ENCODE measurements around the gene TRPM3. TPM values are rescaled to one million over a fixed set of nuclear protein-coding genes. Genes with fewer than 3 reads are reported as not detected.

TRPM3 gene
- total RNA-seq, 1 experiment from 2014 or later: not detected

DNA sequence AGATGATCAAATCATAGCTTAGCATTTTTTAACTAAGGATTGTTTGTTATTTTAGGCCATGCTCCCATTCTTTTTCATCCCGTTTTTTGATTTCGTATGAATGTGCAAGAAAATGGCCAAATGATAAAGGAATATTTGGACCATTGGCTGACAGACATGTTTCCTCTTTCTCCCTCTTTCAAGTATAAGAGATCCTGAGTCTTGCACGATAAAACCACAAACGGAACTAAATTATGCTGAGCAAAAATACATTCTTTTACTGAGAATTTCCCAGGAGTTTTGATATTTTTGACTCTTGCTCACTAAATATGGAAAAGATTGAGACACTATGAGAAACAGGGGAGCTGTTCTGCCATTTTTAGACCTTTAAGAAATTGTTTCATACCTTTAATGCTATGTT lies 616.6 kb downstream of the TRPM3 start:
- no peak overlapping the region for H3K4me3 ChIP-seq (ENCODE audit: low read depth, low read length)
- Mint-ChIP-seq H3K27me3 (ENCODE audit: insufficient read depth, unreplicated experiment) (no peaks in the 10 kb centered on the region), H3K27ac (ENCODE audit: unreplicated experiment) (no peak overlapping the region), H3K9me3 (ENCODE audit: unreplicated experiment) (no peaks in the 10 kb centered on the region), H3K36me3 (ENCODE audit: insufficient read depth, unreplicated experiment) (no peaks in the 10 kb centered on the region), H3K4me1 (ENCODE audit: low read depth, unreplicated experiment) (no peaks in the 10 kb centered on the region), H3K4me3 (ENCODE audit: unreplicated experiment) (no peak overlapping the region)
- no peak for DNase-seq
- H3K4me1 ChIP-seq: no peaks in the 10 kb centered on the region
- intact Hi-C loops (cut with micrococcal nuclease; ENCODE audit: unreplicated experiment): no loop called here
- H3K27me3 ChIP-seq (replicated peaks; ENCODE audit: control insufficient read depth, insufficient read depth, low read length): no peaks in the 10 kb centered on the region
- TF ChIP-seq, protein P1, sequence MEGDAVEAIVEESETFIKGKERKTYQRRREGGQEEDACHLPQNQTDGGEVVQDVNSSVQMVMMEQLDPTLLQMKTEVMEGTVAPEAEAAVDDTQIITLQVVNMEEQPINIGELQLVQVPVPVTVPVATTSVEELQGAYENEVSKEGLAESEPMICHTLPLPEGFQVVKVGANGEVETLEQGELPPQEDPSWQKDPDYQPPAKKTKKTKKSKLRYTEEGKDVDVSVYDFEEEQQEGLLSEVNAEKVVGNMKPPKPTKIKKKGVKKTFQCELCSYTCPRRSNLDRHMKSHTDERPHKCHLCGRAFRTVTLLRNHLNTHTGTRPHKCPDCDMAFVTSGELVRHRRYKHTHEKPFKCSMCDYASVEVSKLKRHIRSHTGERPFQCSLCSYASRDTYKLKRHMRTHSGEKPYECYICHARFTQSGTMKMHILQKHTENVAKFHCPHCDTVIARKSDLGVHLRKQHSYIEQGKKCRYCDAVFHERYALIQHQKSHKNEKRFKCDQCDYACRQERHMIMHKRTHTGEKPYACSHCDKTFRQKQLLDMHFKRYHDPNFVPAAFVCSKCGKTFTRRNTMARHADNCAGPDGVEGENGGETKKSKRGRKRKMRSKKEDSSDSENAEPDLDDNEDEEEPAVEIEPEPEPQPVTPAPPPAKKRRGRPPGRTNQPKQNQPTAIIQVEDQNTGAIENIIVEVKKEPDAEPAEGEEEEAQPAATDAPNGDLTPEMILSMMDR (IDR thresholded peaks at IDR 0.05; ENCODE audit: insufficient read depth in 1 of 2, low read depth in 1 of 2, low read length in 1 of 2, severe bottlenecking in 1 of 2, unreplicated experiment in 1 of 2): no peak
- no peaks in the 10 kb centered on the region for H3K36me3 ChIP-seq (ENCODE audit: control insufficient read depth, insufficient read depth, low read length)
- ChIA-PET POLR2A (no interaction called here), CTCF (no interaction called here)
- BruUV-seq (replicated peaks): no TSS peak
- H3K9me3 ChIP-seq: no peaks in the 10 kb centered on the region

DNA sequence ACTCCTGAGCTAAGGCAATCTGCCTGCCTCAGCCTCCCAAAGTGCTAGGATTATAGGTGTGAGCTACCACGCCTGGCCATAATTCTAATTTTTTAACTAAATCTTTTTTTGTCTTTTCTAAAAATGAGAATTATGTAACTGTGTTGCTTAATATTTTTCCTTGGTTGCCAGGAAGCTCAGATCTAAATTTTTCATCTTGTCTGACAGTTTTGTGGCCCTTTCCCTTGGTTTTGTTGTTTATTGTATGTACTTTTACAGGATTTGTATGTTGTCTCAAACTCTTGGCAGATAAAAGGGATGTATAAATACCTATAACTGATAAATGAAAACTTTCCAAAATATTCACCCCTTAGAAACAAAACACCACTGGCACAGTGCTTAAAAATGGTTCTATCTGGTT lies 618.7 kb downstream of the TRPM3 start:
- no peak overlapping the region for H3K27ac Mint-ChIP-seq (ENCODE audit: unreplicated experiment)
- no peaks in the 10 kb centered on the region for H3K36me3 Mint-ChIP-seq (ENCODE audit: insufficient read depth, unreplicated experiment)
- TF ChIP-seq, protein P1 (IDR thresholded peaks at IDR 0.05; ENCODE audit: insufficient read depth in 1 of 2, low read depth in 1 of 2, low read length in 1 of 2, severe bottlenecking in 1 of 2, unreplicated experiment in 1 of 2): no peak
- no peaks in the 10 kb centered on the region for H3K27me3 Mint-ChIP-seq (ENCODE audit: insufficient read depth, unreplicated experiment)
- no TSS peak for BruUV-seq (replicated peaks)
- DNase-seq: no peak
- H3K9me3 Mint-ChIP-seq (ENCODE audit: unreplicated experiment): no peaks in the 10 kb centered on the region
- intact Hi-C loops (cut with micrococcal nuclease; ENCODE audit: unreplicated experiment): no loop called here
- H3K4me3 ChIP-seq (ENCODE audit: low read depth, low read length): no peak overlapping the region
- no peaks in the 10 kb centered on the region for H3K36me3 ChIP-seq (ENCODE audit: control insufficient read depth, insufficient read depth, low read length)
- no peaks in the 10 kb centered on the region for H3K4me1 ChIP-seq
- CTCF ChIA-PET: interaction anchor here (0.7 kb wide), 1 partner anchor 186 kb away, joined by 3 read pairs; no protein-coding TSS in a partner anchor
- H3K9me3 ChIP-seq: no peaks in the 10 kb centered on the region
- H3K4me3 Mint-ChIP-seq (ENCODE audit: unreplicated experiment): no peak overlapping the region
- no peaks in the 10 kb centered on the region for H3K27me3 ChIP-seq (replicated peaks; ENCODE audit: control insufficient read depth, insufficient read depth, low read length)
- POLR2A ChIA-PET: no interaction called here
- H3K4me1 Mint-ChIP-seq (ENCODE audit: low read depth, unreplicated experiment): no peaks in the 10 kb centered on the region

DNA sequence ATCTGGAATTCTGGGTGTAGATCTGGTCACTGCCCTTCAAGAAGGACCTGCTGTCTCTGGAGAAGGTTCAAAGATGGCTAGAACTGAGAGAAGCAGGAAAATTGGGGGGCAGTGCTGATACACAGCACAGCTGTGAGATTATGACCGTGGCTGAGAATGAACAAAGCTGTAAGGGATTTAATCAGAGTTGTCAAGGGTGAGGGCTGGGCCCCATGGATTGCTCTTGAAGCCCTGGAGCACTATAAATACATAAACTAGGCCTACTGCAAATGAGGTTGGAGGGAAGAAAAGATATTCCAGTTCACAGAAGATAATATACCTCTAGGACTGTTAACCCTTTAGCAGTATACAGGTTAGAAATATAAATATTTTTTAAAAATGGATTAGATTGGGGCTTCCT lies 620.6 kb downstream of the TRPM3 start:
- Histone ChIP-seq H3K9me3 (no peaks in the 10 kb centered on the region), H3K36me3 (ENCODE audit: control insufficient read depth, insufficient read depth, low read length) (no peaks in the 10 kb centered on the region), H3K27me3 (replicated peaks; ENCODE audit: control insufficient read depth, insufficient read depth, low read length) (no peaks in the 10 kb centered on the region), H3K4me3 (ENCODE audit: low read depth, low read length) (no peak overlapping the region), H3K4me1 (no peaks in the 10 kb centered on the region)
- no TSS peak for BruUV-seq (replicated peaks)
- intact Hi-C loops (cut with micrococcal nuclease; ENCODE audit: unreplicated experiment): no loop called here
- no peak overlapping the region for H3K4me3 Mint-ChIP-seq (ENCODE audit: unreplicated experiment)
- POLR2A ChIA-PET: no interaction called here
- no peaks in the 10 kb centered on the region for H3K4me1 Mint-ChIP-seq (ENCODE audit: low read depth, unreplicated experiment)
- H3K36me3 Mint-ChIP-seq (ENCODE audit: insufficient read depth, unreplicated experiment): no peaks in the 10 kb centered on the region
- no peaks in the 10 kb centered on the region for H3K27me3 Mint-ChIP-seq (ENCODE audit: insufficient read depth, unreplicated experiment)
- TF ChIP-seq, protein P1 (IDR thresholded peaks at IDR 0.05; ENCODE audit: insufficient read depth in 1 of 2, low read depth in 1 of 2, low read length in 1 of 2, severe bottlenecking in 1 of 2, unreplicated experiment in 1 of 2): no peak
- no peak overlapping the region for H3K27ac Mint-ChIP-seq (ENCODE audit: unreplicated experiment)
- CTCF ChIA-PET: no interaction called here
- no peaks in the 10 kb centered on the region for H3K9me3 Mint-ChIP-seq (ENCODE audit: unreplicated experiment)
- DNase-seq: no peak
